MM.1S (cell line): Measurements from ENCODE around the gene KIAA0040.

Source experiments
- DNase-seq: peaks from one replicate; pipeline ENCODE4 v3.0.0-alpha.2; 2015
- H2AFZ ChIP-seq: fragments of 300-600 bp; sonication (generic); 2 replicates; pipeline ENCODE4 v1.6.0; 2016; ENCODE audit warnings: antibody characterized with exemption, low read length
- H3F3A ChIP-seq: fragments of 300-600 bp; sonication (generic); 2 replicates; pipeline ENCODE4 v1.6.1; 2016; ENCODE audit warnings: mild to moderate bottlenecking, antibody characterized with exemption, low read length, moderate library complexity, mixed read lengths; ENCODE audit not compliant: insufficient read depth
- H3K27ac ChIP-seq: fragments of 300-600 bp; sonication (generic); 2 replicates; pipeline ENCODE4 v1.5.1; 2016; ENCODE audit warnings: mild to moderate bottlenecking, low read length
- H3K27me3 ChIP-seq: fragments of 300-600 bp; sonication (generic); replicated peaks from 2 replicates; pipeline ENCODE4 v1.6.0; 2016; ENCODE audit warnings: low read length; ENCODE audit not compliant: insufficient read depth
- H3K36me3 ChIP-seq: fragments of 300-600 bp; sonication (generic); replicated peaks from 2 replicates; pipeline ENCODE4 v1.6.1; 2016; ENCODE audit warnings: mild to moderate bottlenecking, low read length, mixed read lengths; ENCODE audit not compliant: insufficient read depth
- H3K4me1 ChIP-seq: fragments of 300-600 bp; sonication (generic); 2 replicates; pipeline ENCODE4 v1.6.1; 2016; ENCODE audit warnings: low read length, mixed read lengths
- H3K4me2 ChIP-seq: fragments of 300-600 bp; sonication (generic); 2 replicates; pipeline ENCODE4 v1.6.0; 2016; ENCODE audit warnings: low read depth, low read length
- H3K4me3 ChIP-seq: fragments of 300-600 bp; sonication (generic); 2 replicates; pipeline ENCODE4 v1.5.1; 2016; ENCODE audit warnings: low read length, mixed read lengths
- H3K79me2 ChIP-seq: fragments of 300-600 bp; sonication (generic); 2 replicates; pipeline ENCODE4 v1.6.1; 2016; ENCODE audit warnings: mixed run types, low read length, mixed read lengths
- H3K9ac ChIP-seq: fragments of 300-600 bp; sonication (generic); 2 replicates; pipeline ENCODE4 v1.6.1; 2016; ENCODE audit warnings: low read length, mixed read lengths
- H3K9me2 ChIP-seq: fragments of 300-600 bp; sonication (generic); replicated peaks from 2 replicates; pipeline ENCODE4 v1.6.1; 2016; ENCODE audit warnings: mild to moderate bottlenecking, low read length, mixed read lengths; ENCODE audit not compliant: insufficient read depth
- H3K9me3 ChIP-seq: fragments of 300-600 bp; sonication (generic); replicated peaks from 2 replicates; pipeline ENCODE4 v1.6.1; 2016; ENCODE audit warnings: mild to moderate bottlenecking, low read length, mixed read lengths; ENCODE audit not compliant: insufficient read depth
- H4K20me1 ChIP-seq: fragments of 300-600 bp; sonication (generic); 2 replicates; pipeline ENCODE4 v1.6.1; 2016; ENCODE audit warnings: mild to moderate bottlenecking, low read length, moderate library complexity, mixed read lengths; ENCODE audit not compliant: insufficient read depth
- EZH2 ChIP-seq: fragments of 300-600 bp; sonication (generic); optimal IDR thresholded peaks from 2 replicates; pipeline ENCODE3; 2017; ENCODE audit warnings: low read depth, mild to moderate bottlenecking, antibody characterized with exemption, low read length, mixed read lengths
- EZH2phosphoT487 ChIP-seq: fragments of 300-600 bp; sonication (generic); IDR thresholded peaks from 2 replicates; pipeline ENCODE4 v1.6.1; 2018; ENCODE audit warnings: antibody characterized with exemption, low read length
- TF ChIP-seq, protein P1 (sequence below): fragments of 300-600 bp; sonication (generic); IDR thresholded peaks from 2 replicates; pipeline ENCODE4 v1.5.1; 2016; ENCODE audit warnings: antibody characterized with exemption, low read length, mixed read lengths

KIAA0040 gene

DNA sequence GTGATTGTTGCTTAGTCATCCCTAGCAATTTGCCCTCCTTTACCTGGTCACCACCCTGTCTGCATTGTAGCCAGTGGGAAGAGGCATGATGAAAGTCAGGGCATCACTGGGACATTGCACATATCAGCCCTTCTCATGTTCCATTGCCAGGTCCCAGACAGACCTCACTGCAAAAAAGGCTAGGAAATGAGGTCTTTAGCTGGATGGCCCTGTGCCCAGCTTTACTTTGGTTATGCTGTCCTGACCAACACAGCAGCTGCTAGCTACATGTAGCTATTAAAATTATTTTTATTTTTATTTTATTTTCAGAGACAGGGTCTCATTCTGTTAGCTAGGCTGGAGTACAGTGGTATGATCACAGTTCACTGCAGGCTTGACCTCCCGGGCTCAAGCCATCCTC is 72.1 kb downstream of the KIAA0040 start:
- no peaks in the 10 kb centered on the region for H3K9me2 ChIP-seq
- no peak overlapping the region for H3K27ac ChIP-seq
- H3K27me3 ChIP-seq: no peaks in the 10 kb centered on the region
- no peaks in the 10 kb centered on the region for H4K20me1 ChIP-seq
- H3F3A ChIP-seq: no peaks in the 10 kb centered on the region
- no peaks in the 10 kb centered on the region for H3K79me2 ChIP-seq
- no peak overlapping the region for H2AFZ ChIP-seq
- TF ChIP-seq, protein P1, sequence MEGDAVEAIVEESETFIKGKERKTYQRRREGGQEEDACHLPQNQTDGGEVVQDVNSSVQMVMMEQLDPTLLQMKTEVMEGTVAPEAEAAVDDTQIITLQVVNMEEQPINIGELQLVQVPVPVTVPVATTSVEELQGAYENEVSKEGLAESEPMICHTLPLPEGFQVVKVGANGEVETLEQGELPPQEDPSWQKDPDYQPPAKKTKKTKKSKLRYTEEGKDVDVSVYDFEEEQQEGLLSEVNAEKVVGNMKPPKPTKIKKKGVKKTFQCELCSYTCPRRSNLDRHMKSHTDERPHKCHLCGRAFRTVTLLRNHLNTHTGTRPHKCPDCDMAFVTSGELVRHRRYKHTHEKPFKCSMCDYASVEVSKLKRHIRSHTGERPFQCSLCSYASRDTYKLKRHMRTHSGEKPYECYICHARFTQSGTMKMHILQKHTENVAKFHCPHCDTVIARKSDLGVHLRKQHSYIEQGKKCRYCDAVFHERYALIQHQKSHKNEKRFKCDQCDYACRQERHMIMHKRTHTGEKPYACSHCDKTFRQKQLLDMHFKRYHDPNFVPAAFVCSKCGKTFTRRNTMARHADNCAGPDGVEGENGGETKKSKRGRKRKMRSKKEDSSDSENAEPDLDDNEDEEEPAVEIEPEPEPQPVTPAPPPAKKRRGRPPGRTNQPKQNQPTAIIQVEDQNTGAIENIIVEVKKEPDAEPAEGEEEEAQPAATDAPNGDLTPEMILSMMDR: no peak
- TF ChIP-seq EZH2 (no peak), EZH2phosphoT487 (no peak)
- H3K4me1 ChIP-seq: no peaks in the 10 kb centered on the region
- no peaks in the 10 kb centered on the region for H3K9me3 ChIP-seq
- no peak overlapping the region for H3K4me3 ChIP-seq
- no peak overlapping the region for H3K4me2 ChIP-seq
- no peak for DNase-seq
- H3K36me3 ChIP-seq: no peaks in the 10 kb centered on the region
- no peak overlapping the region for H3K9ac ChIP-seq

- no peaks in the 10 kb centered on the region for H3K79me2 ChIP-seq
Measured at GRCh38 chr1:175118375-175119367, 73.9 kb downstream of the KIAA0040 start.

DNA sequence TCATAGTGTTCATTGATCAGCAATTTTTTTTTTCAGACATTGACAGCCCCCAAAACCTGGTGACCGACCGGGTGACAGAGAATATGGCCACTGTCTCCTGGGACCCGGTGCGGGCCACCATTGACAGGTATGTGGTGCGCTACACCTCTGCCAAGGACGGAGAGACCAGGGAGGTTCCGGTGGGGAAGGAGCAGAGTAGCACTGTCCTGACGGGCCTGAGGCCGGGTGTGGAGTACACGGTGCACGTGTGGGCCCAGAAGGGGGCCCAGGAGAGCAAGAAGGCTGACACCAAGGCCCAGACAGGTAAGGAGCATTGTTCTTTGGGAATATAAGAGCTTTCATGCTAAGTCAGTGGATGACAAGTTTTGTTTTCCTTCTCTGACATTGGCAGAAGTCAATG is 75.7 kb downstream of the KIAA0040 start:
- no peaks in the 10 kb centered on the region for H4K20me1 ChIP-seq
- no peaks in the 10 kb centered on the region for H3K36me3 ChIP-seq
- no peak overlapping the region for H3K4me2 ChIP-seq
- no peaks in the 10 kb centered on the region for H3K79me2 ChIP-seq
- no peak overlapping the region for H3K4me3 ChIP-seq
- H3F3A ChIP-seq: no peaks in the 10 kb centered on the region
- H3K27me3 ChIP-seq: no peaks in the 10 kb centered on the region
- no peak overlapping the region for H3K27ac ChIP-seq
- H3K9me2 ChIP-seq: no peaks in the 10 kb centered on the region
- 0 out of 2 replicates have a peak, but pooled peaks cover 5% of the 10 kb centered on the region for H3K9me3 ChIP-seq
- no peak for DNase-seq
- no peak overlapping the region for H2AFZ ChIP-seq
- no peaks in the 10 kb centered on the region for H3K4me1 ChIP-seq
- TF ChIP-seq, protein P1: no peak
- TF ChIP-seq EZH2phosphoT487 (no peak), EZH2 (no peak)
- no peak overlapping the region for H3K9ac ChIP-seq

More at GRCh38 chr1:175118375-175119367, 73.9 kb downstream of the KIAA0040 start:
- H2AFZ ChIP-seq: no peak overlapping the region
- H3K9me2 ChIP-seq: no peaks in the 10 kb centered on the region
- H3K4me2 ChIP-seq: no peak overlapping the region
- H3K27ac ChIP-seq: no peak overlapping the region
- no peak for DNase-seq
- H4K20me1 ChIP-seq: no peaks in the 10 kb centered on the region
- no peak for TF ChIP-seq EZH2phosphoT487
- TF ChIP-seq, protein P1: no peak
- no peak for TF ChIP-seq EZH2
- no peak overlapping the region for H3K9ac ChIP-seq
- no peaks in the 10 kb centered on the region for H3F3A ChIP-seq
- no peak overlapping the region for H3K4me3 ChIP-seq
- H3K4me1 ChIP-seq: no peaks in the 10 kb centered on the region
- no peaks in the 10 kb centered on the region for H3K27me3 ChIP-seq
- no peaks in the 10 kb centered on the region for H3K36me3 ChIP-seq
- no peaks in the 10 kb centered on the region for H3K9me3 ChIP-seq
